ACC112 (cell line): ENCODE data around the gene TYROBP.
A peak's percentile ranks its signal among the peaks of the same experiment; 100 is the strongest.
"Not testable (repeated sequence)": the region's sequence is repeated elsewhere in the genome, so short reads cannot be mapped to it uniquely, and the experiment has no call there.

Source experiments
- H2AFZ ChIP-seq: fragments of 200-600 bp; sonication (generic); one replicate; pipeline ENCODE4 v1.6.0; 2017; ENCODE audit warnings: antibody characterized with exemption, low read length; ENCODE audit not compliant: unreplicated experiment
- H3K27ac ChIP-seq: fragments of 200-600 bp; sonication (generic); 2 replicates; pipeline ENCODE4 v1.5.1; 2014; ENCODE audit warnings: low read depth, mild to moderate bottlenecking, antibody characterized with exemption, low read length, moderate library complexity
- H3K27me3 ChIP-seq: fragments of 200-600 bp; sonication (generic); 2 replicates; pipeline ENCODE4 v1.6.1; 2014; ENCODE audit warnings: mild to moderate bottlenecking, antibody characterized with exemption, low read length, moderate library complexity, mixed read lengths; ENCODE audit not compliant: insufficient read depth
- H3K36me3 ChIP-seq: fragments of 200-600 bp; sonication (generic); 2 replicates; pipeline ENCODE4 v1.6.1; 2016; ENCODE audit warnings: mild to moderate bottlenecking, antibody characterized with exemption, low read length, moderate library complexity, mixed read lengths; ENCODE audit not compliant: insufficient read depth
- H3K4me1 ChIP-seq: fragments of 200-600 bp; sonication (generic); one replicate; pipeline ENCODE4 v1.6.1; 2016; ENCODE audit warnings: low read length, mixed read lengths; ENCODE audit not compliant: insufficient read depth, unreplicated experiment, control insufficient read depth
- H3K4me3 ChIP-seq: fragments of 200-600 bp; sonication (generic); 2 replicates; pipeline ENCODE4 v1.5.1; 2014; ENCODE audit warnings: mild to moderate bottlenecking, low read depth, low read length
- H3K79me2 ChIP-seq: fragments of 200-600 bp; sonication (generic); one replicate; pipeline ENCODE4 v1.6.0; 2016; ENCODE audit warnings: low read length; ENCODE audit not compliant: control insufficient read depth, unreplicated experiment, insufficient read depth

Gene TYROBP

DNA sequence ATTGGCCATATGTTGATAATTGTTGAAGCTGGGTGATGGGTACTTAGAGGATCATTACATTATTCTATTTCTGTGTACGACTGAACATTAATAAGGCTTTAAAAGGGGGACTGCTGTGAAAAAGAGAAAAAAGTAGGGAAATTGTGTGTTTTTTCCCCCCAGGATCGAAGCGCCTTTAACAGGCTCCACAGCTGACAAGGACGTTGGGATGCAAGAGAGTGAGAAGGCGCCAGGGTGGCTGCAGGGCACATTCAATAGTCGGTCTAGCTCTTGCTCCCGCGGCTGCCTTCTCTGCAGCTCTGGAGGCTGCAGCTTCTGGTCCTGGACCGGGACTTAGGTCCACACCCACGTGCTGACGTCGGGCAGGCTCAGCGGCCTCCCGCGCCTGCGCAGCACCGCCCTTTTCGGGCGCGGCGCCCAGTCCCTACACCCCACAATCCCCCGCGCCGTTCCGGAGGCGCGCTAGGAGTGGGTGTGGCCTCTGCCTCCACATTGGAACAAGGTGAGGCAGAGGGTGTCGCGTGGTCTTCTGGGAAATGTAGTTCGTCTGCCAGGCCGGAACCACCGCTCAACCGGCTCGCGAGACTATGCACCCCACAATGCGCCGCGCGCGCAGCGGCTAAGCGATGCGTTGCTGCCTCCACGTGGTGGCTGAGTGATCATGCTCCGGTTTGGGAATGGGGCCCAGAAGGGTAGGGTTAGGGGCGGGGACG lies 23.2 kb upstream of the TYROBP start:
- no peaks in the 10 kb centered on the region for H3K4me1 ChIP-seq
- H3K4me3 ChIP-seq = peak overlapping the region; percentile 61
- no peaks in the 10 kb centered on the region for H3K79me2 ChIP-seq
- H3K36me3 ChIP-seq = no peaks in the 10 kb centered on the region
- H3K27me3 ChIP-seq = no peaks in the 10 kb centered on the region
- peak overlapping the region; percentile 53 for H2AFZ ChIP-seq
- H3K27ac ChIP-seq = no peak overlapping the region

DNA sequence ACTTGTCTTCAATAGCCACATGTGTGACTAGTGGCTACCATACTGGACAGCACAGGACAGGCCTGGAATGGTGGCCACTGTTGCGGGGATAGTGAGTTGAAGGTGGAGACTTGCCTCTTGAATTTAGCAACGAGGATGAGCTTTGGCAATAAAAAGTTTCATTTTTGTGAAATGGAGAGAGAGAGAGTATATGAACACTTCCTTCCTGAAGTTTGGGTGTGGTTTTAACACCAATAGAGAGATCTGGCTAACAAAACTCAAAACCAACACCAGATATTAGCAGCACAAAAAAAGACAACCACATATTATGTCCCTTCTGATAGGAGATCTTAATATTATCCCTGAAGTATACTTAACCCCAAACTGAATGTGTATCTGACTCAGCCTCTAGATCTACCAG lies 21.8 kb upstream of the TYROBP start:
- H3K4me3 ChIP-seq = no peak overlapping the region
- no peaks in the 10 kb centered on the region for H3K4me1 ChIP-seq
- no peaks in the 10 kb centered on the region for H3K79me2 ChIP-seq
- no peak overlapping the region for H3K27ac ChIP-seq
- H2AFZ ChIP-seq = no peak overlapping the region
- peaks cover 12% of the 10 kb centered on the region for H3K27me3 ChIP-seq
- H3K36me3 ChIP-seq = no peaks in the 10 kb centered on the region

DNA sequence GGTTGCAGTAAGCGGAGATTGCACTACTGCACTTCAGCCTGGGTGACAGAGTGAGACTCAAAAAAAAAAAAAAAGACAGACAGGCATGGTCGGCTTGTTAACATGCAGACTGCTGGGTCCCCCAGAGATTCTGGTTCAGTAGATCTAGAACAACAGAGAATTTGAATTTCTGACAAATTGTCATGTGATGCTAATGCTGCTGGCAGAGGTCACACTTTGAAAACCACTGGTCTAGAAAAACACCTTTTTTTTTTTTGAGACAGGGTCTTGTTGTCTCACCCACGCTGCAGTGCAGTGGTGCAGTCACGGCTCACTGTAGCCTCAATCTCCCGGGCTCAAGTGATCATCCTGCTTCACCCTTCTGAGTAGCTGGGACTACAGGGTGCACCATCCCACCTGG lies 20.4 kb upstream of the TYROBP start:
- Histone ChIP-seq H3K36me3 (no peaks in the 10 kb centered on the region), H3K4me3 (no peak overlapping the region), H2AFZ (no peak overlapping the region), H3K27me3 (peaks cover 18% of the 10 kb centered on the region), H3K27ac (no peak overlapping the region), H3K4me1 (no peaks in the 10 kb centered on the region), H3K79me2 (no peaks in the 10 kb centered on the region)

DNA sequence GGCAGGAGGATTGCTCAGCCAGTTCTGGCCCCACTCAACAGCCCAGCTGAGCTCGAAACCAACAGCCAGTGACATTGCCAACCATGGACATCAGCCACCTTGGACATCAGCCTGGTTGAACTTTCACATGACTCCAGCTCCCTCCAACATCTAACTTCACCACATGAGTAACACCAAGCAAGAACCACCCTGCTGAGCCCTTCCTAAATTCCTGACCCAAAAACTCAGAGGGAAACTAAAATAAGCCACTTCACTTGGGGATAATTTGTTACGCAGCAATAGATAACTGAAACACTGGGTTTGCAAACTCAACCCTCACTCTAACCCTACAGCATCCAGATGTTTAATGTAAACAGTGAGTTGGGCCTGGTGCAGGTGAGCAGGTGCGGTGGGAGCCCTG lies 17.4 kb upstream of the TYROBP start:
- Histone ChIP-seq H3K36me3 (no peaks in the 10 kb centered on the region), H3K27me3 (peaks cover 20% of the 10 kb centered on the region), H2AFZ (no peak overlapping the region), H3K4me3 (no peak overlapping the region), H3K4me1 (no peaks in the 10 kb centered on the region), H3K27ac (no peak overlapping the region), H3K79me2 (no peaks in the 10 kb centered on the region)

DNA sequence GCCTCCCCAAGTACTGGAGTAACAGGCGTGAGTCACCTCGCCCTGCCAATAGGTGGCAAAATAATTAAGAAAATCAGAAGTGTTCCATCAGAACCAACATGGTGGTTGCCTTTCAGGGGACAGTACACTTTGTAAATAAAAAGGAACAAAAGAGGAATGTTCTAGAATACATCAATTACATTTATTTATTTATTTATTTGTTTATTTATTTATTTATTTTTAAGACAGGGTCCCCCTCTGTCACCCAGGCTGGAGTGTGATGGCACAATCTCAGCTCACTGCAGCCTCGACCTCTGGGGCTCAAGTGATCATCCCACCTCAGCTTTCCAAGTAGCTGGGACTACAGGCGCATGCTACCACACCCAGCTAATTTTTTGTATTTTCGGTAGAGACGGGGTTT lies 12.9 kb upstream of the TYROBP start:
- Histone ChIP-seq H3K4me1 (no peaks in the 10 kb centered on the region), H3K4me3 (no peak overlapping the region), H3K27ac (no peak overlapping the region), H2AFZ (no peak overlapping the region), H3K36me3 (no peaks in the 10 kb centered on the region), H3K79me2 (no peaks in the 10 kb centered on the region), H3K27me3 (peaks cover 19% of the 10 kb centered on the region)

DNA sequence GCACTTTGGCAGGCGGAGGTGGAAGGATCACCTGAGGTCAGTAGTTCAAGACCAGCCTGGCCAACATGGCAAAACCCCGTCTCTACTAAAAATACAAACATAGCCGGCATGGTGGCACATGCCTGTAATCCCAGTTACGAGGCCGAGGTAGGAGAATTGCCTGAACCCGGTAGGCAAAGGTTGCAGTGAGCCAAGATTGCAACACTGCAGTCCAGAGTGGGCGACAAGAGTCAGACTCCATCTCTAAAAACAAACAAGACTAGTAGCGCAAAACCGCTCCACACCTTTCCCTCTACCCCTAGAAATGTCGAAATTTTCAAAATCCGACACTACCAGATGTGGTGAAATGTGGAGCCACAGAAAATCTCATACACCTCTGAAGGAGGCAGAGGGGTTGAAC lies 11.2 kb upstream of the TYROBP start:
- Histone ChIP-seq H3K79me2 (no peaks in the 10 kb centered on the region), H3K27me3 (peaks cover 7% of the 10 kb centered on the region), H3K27ac (no peak overlapping the region), H2AFZ (no peak overlapping the region), H3K4me3 (no peak overlapping the region), H3K4me1 (no peaks in the 10 kb centered on the region), H3K36me3 (no peaks in the 10 kb centered on the region)

DNA sequence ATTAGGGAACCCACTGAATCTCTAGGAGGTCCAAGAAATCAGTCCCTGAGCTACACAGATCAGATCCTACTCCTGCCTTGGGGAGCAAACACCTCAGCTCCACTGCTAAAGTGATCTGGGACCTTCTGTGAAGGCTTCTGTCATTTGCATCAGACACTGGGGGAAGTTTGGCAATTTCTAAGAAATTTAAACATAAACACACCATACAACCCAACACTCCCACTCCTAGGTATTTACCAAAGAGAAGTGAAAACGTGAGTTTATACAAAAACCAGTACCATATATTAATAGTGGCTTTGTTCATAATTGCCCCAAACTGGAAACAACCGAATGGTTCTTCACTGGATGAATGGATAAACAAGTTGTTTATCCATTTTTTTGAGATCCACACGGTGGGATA lies 7.3 kb upstream of the TYROBP start:
- no peaks in the 10 kb centered on the region for H3K4me1 ChIP-seq
- no peak overlapping the region for H3K27ac ChIP-seq
- no peaks in the 10 kb centered on the region for H3K27me3 ChIP-seq
- no peak overlapping the region for H3K4me3 ChIP-seq
- no peak overlapping the region for H2AFZ ChIP-seq
- no peaks in the 10 kb centered on the region for H3K79me2 ChIP-seq
- H3K36me3 ChIP-seq = no peaks in the 10 kb centered on the region

DNA sequence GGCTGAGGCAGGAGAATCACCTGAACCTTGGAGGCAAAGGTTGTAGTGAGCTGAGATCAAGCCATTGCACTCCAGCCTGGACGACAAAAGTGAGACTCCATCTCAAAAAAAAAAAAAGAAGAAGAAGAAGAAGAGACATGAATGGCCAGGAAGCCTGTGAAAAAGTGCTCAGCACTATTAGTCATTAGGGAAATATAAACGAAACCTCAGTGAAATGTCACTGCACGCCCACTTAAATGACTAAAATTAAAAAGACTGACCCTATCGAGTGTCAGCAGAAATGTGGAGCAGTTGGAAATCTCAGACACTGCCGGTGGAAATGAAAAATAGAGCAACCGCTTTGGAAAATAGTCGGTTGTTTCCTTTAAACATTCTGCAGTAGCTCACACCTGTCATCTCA lies 5.5 kb upstream of the TYROBP start:
- H3K27me3 ChIP-seq = no peaks in the 10 kb centered on the region
- no peaks in the 10 kb centered on the region for H3K79me2 ChIP-seq
- no peaks in the 10 kb centered on the region for H3K4me1 ChIP-seq
- no peak overlapping the region for H3K27ac ChIP-seq
- H3K4me3 ChIP-seq = no peak overlapping the region
- no peaks in the 10 kb centered on the region for H3K36me3 ChIP-seq
- H2AFZ ChIP-seq = no peak overlapping the region

DNA sequence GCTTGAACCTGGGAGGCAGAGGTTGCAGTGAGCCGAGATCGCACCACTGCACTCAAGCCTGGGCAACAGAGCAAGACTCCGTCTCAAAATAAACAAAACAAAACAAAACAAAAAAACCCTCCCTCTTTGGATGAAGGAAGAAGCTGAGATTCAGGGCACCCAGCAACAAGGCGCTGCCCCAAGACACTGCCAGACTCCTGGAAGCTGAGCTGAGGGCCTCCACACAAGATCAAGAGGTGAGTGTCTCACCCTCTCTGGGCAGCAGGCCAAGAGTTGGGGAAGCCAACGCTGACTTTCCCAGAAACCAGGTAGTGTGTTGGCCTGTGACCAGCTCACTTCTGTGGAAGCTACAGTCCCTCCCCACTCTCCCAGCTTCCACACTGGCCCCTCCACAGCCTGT lies 3.7 kb upstream of the TYROBP start:
- Histone ChIP-seq H3K4me1 (no peaks in the 10 kb centered on the region), H3K4me3 (no peak overlapping the region), H2AFZ (no peak overlapping the region), H3K36me3 (no peaks in the 10 kb centered on the region), H3K27ac (no peak overlapping the region), H3K79me2 (no peaks in the 10 kb centered on the region), H3K27me3 (no peaks in the 10 kb centered on the region)

DNA sequence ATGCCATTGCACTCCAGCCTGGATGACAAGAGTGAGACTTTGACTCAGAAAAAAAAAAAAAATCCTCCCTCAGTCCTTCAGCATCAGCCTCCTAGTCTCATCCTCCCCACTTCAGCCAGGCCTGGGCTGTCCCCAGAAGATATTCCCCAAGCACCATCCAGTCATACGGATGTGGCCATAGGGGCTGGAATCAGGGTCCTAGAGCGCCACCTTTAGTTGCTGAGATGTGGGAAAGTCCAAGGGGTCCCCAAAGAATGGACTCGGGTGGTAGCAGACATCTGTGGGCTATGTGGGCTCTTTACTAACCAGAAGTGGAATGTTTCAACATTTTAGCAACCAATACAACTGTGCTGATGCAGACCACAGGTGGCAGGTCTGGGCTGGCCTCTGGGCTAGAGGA lies 3.1 kb upstream of the TYROBP start:
- H3K36me3 ChIP-seq = no peaks in the 10 kb centered on the region
- no peak overlapping the region for H3K27ac ChIP-seq
- H3K79me2 ChIP-seq = no peaks in the 10 kb centered on the region
- no peak overlapping the region for H2AFZ ChIP-seq
- H3K4me1 ChIP-seq = no peaks in the 10 kb centered on the region
- H3K27me3 ChIP-seq = no peaks in the 10 kb centered on the region
- H3K4me3 ChIP-seq = no peak overlapping the region

DNA sequence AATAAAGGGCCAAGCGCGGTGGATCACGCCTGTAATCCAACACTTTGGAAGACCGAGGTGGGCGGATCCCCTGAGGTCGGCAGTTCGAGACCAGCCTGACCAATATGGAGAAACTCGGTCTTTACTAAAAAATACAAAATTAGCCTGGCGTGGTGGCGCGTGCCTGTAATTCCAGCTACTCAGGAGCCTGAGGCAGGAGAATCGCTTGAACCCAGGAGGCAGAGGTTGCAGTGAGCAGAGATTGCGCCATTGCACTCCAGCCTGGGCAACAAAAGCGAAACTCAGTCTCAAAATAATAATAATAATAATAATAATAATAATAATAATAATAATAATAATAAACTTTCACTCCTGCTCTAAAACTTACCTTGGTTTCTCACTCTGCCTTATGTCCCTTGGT lies 2.3 kb upstream of the TYROBP start:
- not testable (repeated sequence) for H2AFZ ChIP-seq, H3K79me2 ChIP-seq, H3K27me3 ChIP-seq, H3K4me1 ChIP-seq, H3K4me3 ChIP-seq, H3K36me3 ChIP-seq, H3K27ac ChIP-seq
